HG03354 (cell line): ENCODE results near the gene AFF2.
"Not testable (repeated sequence)": the region's sequence is repeated elsewhere in the genome, so short reads cannot be mapped to it uniquely, and the experiment has no call there.

Source experiments
- ATAC-seq: cut with Tn5 transposase; IDR thresholded peaks from one replicate; pipeline ENCODE4 v1.9.1; 2021; ENCODE audit warnings: mild to moderate bottlenecking; ENCODE audit not compliant: unreplicated experiment, poor library complexity, severe bottlenecking

Gene AFF2

DNA sequence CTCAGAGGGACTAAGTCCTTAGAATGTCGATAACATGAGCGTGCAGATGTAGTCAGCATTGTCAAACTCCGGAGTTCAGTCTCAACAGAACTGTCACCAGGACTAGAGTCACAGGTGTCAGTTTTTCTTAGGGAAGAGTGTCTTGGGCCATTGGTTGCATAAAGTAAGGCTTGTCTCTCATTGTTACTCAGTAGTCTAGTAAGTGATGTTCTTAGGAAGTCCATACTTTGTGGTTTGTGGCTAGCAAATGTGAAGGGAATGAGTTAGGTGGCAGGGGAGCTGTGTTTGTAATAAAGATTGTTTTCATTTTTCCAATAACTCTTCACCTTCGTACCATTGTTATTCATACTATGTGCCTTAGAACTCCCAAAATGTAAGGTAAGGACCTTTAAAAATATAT is 119.6 kb downstream of the AFF2 start:
- no peak for ATAC-seq

DNA sequence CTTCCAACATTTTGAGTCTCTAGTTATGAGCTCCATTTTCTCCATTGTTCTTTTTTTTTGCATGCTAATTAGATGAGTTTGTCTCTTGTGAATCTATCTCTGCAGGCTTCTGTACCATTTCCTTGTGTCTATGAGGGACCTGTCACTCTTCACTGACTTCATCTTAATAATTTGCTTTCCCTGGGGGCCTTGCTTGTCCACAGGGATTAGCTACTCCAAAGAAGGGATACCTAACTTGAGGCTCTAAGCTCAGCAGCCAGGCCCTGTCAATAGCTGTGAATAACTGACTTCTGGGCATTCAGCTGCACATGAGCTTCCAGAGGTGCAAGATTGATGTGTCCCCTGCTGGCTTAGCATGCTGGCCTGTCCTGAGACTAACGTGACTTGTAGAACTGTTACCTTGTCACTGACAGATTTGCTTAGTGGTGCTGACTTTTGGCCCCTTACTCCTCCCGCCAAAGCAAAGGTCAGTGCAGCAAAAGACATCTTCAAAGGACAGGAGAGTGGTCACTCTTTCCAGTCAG is 124.6 kb downstream of the AFF2 start:
- ATAC-seq, result no peak

DNA sequence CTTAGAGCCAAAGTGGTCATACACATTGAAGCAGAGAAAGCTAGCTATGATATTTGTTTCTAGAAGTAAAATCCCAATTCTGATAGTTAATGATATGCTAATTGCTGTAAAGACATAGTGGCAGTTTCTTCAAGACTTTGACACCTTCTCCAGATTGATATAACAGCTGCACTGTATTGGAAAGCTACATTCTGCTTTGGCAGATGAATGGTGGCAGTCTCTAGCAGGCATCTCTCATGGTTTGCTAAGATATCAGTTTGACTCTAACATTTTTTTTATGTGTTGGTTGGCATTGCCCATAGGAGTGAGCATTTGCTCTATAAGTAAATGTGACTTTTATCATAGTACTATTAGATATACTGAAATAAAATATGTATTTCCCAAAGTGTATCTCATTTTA is 128.2 kb downstream of the AFF2 start:
- ATAC-seq, result no peak

DNA sequence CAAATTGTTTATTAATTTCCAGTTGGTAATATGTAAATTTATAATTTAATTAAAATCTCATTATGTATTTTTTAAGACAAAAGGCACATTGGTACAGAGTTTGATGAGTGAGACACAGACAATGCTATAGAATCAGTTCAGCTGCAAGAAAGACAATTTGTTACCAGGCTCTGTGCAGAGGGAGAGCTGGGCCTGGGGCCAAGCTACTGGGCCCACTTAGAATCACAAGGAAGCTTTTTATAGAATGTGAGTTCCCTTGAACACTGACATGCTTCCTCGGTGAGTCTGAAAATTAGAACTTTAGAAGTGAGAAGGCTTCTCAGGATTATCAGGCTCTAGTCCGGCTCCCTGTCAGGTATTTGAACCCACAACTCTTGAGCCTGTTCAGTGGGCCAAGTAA is 129.0 kb downstream of the AFF2 start:
- ATAC-seq, result no peak

DNA sequence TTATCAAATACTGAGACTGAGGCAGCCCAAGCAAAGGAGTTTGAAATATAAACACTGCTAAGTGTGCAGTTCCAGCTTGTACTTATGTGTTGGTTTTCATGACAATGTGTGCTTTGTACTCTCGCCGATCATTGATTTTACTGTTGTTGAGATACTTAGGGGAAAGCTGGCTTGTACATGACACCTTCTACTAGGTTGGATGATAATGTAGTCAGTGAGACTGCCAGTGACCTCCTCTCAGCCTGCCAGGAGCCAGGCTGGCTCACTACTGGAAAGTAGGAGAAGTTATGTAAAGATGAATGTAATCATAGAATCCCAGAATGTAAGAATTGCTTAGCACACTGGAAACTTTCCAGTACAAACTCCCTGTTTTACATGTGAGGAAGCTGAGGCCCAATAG is 132.0 kb downstream of the AFF2 start:
- no peak for ATAC-seq

DNA sequence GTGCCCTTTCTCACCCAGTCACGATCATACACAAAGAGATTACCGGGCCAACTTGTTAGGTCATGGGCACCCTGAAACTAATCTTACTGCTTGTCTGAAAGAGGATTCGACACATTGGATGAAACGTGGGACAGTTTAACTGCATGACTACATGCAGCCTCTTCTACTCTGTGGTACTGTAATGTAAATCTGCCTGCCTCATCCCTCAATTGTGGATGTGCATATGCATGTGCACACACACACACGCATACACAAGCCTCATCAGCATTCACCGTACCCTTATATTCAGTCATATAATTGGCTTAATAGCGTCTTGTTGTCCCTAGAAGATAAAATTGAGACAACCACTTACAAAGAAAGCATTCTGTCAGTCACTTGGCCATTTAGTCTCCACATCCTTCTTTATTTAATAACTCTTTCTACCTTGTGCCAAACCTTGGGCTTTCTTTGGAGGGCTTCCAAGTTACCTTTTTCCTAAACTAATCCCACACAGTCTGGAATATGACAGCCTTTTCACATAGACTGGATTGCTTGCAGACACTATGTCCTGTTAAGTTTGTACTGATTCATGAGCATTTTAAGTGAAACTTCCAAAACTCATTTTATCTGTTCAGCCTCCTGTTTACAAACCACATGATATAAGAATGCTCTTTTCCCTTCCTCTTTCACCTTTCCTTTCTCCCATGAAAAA is 132.9 kb downstream of the AFF2 start:
- ATAC-seq, result no peak

DNA sequence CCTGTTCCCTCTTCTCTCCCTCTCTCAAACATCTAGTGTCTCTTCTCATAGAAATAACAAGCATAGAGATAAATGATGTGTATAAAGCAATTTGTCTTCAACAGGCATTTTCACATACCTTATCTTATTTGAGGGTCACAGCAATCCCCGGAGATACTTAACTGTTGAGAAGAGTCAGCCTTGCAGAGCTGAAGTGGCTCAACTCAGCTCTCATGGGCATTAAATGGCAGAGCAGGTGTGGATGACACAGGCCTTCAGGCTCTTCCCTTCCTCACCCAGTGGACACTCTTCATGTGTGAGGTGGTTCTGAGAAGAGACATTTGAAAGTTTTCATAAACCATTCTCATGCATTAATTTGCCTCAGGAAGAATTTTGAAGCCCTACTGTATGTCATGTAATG is 134.2 kb downstream of the AFF2 start:
- no peak for ATAC-seq

DNA sequence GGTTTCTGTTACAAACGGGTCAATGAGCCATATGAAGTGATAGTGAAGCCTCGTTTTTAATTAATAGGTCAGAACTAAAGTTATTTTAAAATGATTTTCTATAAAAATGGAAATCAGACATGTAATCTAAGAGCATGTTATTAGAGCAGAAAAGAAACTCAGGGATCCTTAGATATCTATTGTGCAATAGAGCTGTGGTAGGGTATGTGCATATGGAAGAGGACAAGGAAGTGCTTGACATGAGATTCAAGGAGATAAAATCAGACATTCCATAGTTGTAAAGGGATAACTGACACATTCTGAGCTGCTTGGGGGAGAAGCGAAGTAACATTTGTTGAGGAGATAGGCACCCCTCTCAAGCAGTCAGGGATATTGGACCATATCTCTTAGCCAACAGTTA is 143.0 kb downstream of the AFF2 start:
- no peak for ATAC-seq

DNA sequence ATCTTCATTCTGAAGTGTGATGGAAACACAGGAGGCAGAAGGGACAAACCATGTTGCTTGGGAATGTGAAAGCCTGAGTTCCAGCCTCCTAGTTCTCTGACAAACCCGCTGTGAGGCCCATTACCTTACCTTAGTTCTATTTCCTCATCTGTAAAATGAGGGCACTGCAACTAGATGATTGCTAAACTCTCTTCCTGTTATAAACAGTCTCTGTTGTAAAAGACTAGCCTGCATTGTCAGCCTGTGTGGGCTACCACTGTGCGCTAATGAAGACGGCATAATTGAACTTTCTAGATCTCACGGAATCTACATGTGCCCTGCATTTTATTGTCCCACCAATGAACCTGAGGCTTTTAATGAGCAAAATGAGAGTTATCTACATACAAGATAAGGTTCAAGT is 147.2 kb downstream of the AFF2 start:
- no peak for ATAC-seq

DNA sequence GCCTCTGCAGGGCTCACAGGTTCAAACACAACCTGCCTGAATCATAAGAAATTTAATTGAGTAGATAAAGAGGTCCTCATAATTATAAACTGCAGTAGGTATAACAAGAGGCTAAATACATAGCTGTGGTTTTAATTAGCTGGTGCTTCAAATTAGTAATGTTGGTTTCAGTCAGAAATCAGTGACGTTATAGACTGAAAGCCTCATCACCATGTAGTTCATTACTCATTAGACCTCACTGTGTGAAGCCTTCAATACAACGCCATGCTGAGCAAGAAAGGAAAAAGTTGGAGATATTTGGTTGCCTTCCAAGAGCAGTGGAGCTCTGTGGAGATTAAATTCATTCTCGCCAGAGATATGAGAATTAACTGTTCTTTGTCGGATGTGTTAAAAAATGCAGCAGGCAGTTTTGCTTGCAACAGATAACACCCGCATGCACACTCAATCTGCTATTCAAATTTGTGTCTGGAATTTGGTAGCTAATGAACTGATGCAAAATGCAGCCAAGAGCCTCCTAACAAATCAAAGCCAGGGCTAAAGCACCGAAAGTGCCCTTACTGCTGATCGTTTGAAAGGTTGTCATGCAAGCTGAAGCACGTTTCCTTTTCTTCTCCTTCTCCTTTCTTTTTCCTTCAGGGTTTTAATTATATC is 148.9 kb downstream of the AFF2 start:
- no peak for ATAC-seq

DNA sequence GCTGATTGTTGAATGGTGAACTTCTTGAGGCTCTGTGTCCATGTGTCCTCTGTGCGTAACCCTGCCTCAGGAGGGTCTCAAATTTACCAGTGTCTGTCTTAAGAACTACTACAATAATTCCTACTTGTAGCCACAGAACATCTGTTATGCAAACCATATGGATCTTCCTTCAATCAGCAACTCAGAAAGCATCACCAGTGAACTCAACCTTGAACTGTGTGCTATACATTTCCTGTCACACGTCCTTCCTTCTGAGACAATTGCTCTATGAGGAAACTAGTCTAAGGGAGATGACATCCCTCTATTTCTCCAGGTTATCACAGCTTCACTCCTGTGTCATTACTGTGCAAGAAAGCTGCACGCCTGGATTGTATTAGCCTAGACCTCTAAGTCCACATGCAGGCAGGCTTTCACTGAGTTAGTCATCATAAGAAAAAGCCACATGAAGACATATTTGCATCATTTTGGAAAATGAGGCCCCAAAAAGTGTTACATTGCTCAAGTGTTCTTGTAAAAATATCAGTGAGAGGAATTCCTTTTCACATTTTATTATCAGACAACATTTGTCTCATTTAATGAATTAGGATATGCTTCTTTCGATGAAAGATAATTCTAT is 157.8 kb downstream of the AFF2 start:
- peak; percentile 68 for ATAC-seq

DNA sequence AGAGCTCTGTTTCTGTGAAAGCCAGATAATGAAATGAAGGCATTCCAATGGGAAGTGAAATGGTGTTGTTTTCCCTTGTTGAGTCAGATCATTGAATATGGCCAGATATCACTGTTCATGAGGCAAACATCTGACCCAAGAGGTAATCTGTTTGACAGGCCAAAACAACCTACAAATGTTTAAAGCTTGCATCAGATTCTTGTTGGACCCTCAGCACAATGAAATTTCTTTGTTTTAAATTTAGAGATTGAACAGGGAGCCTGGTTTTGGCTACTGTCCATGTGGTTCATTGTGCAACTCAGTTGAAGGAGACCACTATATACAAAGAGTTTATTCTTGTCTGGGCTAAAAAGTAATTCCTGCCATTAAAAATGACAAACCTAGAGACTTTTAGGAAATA is 159.1 kb downstream of the AFF2 start:
- no peak for ATAC-seq

DNA sequence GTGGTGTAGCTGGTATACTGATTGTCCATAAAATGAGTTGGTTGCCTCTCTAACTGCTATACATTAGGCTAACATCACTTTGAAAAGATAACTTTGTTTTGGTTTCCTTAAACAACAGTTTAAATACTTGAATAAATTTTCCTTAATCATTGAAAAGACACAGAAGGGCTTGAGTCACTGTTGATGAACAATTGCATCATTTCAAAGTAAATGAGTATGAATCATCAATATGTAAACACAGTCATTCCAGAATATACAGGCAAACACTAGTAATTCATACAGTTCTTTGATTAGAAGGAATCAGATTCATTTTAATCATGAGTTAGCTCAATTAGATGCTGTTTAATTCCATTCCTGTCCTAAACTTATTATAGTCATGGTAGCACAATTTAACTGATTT is 160.6 kb downstream of the AFF2 start:
- ATAC-seq, result no peak

DNA sequence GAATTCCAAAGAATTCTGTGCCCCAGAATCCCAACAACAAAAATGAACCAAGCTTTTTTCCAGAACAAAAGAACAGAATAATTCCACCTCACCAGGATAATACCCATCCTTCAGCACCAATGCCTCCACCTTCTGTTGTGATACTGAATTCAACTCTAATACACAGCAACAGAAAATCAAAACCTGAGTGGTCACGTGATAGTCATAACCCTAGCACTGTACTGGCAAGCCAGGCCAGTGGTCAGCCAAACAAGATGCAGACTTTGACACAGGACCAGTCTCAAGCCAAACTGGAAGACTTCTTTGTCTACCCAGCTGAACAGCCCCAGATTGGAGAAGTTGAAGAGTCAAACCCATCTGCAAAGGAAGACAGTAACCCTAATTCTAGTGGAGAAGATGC is 161.6 kb downstream of the AFF2 start:
- no peak for ATAC-seq

DNA sequence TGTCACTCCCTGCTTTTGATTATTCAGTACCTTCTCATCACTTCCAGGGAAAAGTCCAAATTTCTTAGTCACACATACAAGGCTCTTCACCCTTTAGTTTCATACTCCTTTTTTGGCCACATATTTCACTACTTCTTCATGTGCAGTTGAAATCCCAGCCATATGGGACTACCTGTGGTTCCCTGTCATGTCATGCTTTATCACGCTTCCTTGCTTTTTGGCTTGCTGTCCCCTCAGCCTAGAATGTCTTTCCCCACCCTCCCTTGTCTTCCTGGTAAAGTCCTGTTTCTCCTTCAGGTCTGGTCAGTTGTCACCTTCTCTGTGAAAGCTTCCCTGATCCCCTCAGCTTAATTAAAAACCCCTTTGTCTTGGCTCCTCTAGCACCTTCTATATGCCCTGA is 163.8 kb downstream of the AFF2 start:
- no peak for ATAC-seq

DNA sequence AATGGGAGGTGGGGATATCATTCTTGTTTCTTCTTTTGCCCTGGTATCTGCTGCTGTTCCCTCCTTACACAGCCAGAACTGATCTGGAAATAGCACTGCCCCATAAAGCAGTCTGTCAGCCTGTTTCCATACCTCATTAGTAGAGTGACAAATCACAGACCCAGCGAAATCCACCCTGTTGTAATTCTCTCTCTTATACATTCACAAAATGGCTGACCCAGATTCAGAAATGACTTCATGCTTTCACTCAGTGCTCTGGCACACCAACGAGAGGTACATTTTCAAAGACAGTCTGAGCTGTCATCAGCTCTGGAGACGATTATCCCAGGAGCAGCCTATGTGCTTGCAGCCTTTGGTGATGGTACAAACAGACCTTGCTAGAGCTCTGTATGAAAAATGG is 164.6 kb downstream of the AFF2 start:
- no peak for ATAC-seq

DNA sequence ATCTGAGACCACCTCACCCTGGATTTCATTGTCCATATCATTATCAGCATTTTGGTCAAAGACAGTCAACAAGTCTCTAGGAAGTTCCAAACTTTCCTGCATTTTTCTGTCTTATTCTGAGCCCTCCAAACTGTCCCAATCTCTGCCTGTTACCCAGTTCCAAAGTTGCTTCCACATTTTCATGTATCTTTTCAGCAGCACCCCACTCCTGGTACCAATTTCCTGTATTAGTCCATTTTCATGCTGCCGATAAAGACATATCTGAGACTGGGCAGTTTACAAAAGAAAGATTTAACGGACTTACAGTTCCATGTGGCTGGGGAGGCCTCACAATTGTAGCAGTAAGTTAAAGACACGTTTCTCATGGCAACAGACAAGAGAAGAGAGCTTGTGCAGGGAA is 168.8 kb downstream of the AFF2 start:
- not testable (repeated sequence) for ATAC-seq

DNA sequence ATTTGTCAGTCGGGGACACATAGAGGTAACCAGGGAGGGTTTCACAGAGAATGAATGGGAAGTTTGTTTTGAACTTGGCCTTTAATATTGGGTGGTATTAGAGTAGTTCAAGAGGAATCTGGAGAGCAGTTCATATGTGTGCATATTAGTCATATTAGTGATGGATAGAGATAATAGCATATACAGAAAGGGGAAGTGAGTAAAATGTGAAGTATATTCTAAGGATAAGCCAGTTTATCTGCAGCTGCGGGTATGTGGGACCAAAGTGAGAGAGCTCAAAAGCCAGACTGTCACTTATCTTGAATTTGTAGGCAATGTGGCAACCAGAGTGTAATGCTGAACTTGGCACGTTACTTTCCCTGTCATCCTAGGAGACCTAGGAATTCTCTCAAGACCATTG is 169.9 kb downstream of the AFF2 start:
- ATAC-seq, result no peak

DNA sequence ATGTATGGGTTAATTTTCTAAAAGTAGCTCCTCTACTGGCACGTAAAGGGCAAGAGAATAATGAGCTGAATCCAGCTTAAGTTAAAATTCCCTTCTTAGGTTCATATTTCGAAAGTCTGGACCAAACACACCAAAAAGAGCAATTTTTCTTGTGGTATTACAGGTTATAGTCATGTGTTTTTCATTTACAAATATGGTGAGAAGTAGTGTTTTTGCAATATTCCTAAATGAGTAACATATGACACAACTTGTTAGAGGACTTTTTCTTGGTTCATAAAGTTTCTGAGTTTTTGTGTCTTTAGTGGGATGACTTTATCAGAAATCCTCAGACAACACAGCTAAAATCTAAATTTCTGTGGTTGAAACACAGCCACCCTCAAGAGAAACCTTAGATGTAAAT is 172.1 kb downstream of the AFF2 start:
- ATAC-seq, result no peak

DNA sequence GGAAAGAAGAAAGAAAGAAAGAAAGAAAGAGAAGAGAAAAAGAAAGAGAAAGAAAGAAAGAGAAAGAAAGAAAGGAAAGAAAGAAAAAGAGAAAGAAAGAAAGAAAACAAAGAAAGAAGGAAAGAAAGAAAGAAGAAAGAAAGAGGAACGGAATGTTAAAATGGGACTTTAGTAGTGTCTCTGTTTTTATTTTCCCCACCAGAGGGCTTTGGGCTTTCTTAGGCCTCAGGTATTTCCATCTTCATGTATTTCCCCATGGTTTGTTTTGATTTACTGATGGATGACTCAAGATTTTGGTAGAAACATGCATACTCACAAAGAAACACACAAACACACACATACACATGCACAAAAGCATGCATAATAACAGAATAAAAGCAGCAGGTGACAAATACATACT is 181.2 kb downstream of the AFF2 start:
- no peak for ATAC-seq

DNA sequence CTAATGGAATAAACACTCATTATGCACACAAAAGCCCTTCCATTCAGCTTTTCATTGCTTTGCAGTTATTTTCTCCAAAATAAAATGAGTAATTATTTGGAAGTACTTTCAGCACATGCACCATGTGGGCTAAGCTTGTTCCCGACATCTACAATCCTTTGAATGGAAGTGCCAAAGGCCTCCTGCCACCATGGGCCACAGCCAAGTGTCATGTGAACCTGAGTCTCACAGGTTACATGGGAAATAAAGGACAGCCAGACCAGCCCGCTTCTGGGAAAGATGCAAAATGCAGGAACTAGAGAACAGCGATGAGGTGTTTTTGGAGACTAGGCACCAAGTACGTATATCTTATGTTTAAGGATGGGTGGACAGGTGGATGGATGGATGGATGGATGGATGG is 181.8 kb downstream of the AFF2 start:
- ATAC-seq, result no peak
